GM18519 (cell line): ENCODE results near the gene KATNB1.
"Not testable (repeated sequence)": the region's sequence is repeated elsewhere in the genome, so short reads cannot be mapped to it uniquely, and the experiment has no call there.

Experiments
- ATAC-seq: cut with Tn5 transposase; IDR thresholded peaks from one replicate; pipeline ENCODE4 v1.9.1; 2021; ENCODE audit warnings: mild to moderate bottlenecking, moderate library complexity; ENCODE audit not compliant: unreplicated experiment, low FRiP score

KATNB1 gene

DNA sequence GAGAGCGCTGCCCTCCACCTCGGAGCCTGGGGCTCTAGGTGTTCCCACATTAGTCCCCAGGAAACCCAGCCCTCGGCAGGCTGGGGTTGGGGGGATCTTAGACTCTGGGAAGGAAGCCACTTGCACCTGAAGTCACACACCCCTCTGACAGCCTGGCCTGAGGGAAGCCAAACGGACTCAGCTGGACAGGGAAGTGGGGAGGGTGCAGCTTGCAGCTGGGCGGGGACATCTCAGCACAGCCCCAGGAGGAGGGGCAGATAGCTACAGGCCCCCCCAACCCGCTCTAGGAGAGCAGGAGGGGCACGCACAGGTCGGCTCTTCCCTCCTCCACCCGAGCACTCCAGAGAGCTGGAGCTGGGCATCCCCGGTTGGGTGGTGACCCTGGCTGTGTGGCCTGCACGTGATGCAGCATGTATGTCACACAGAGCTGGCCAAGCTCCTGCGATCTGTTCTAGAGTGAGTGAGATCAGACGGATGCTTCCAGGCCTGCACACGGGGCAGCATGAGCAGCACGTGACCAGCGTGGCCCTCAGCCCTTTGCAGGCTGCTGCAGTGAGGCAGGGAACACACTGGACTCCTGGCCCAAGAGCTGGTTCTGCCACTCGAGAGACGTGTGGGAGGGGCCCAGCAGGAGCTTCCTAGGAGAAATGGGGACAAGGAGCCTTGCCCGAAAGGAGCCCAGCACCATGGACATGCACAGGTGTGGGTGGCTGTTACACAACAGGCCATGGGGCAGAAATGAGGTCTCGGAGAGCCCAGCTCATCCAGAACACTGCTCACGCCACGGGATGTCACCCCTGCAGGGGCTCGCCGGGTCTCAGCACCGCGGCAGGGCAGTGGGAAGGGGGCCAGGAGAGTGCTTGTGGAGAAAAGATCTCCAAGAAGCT lies 51.3 kb downstream of the KATNB1 start:
- no peak for ATAC-seq

DNA sequence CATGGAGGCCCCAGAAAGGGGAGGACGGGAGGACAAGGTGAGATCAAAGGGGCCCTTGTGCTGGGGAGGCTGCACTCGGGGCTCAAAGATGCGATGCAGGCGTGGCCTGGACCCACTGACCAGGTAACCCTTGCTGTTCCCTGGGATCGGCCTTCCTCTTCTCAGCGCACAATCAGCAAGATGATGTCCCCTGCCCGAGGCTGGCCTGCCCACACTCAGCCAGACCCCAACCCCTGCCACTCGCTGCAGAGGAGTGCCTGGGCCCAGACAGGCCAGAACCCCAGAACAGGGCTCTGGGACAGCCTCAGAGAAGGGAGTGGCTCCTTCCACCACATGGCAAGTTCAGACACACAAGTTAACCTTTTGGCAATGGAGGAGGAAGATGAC lies 51.9 kb downstream of the KATNB1 start:
- ATAC-seq, result no peak

DNA sequence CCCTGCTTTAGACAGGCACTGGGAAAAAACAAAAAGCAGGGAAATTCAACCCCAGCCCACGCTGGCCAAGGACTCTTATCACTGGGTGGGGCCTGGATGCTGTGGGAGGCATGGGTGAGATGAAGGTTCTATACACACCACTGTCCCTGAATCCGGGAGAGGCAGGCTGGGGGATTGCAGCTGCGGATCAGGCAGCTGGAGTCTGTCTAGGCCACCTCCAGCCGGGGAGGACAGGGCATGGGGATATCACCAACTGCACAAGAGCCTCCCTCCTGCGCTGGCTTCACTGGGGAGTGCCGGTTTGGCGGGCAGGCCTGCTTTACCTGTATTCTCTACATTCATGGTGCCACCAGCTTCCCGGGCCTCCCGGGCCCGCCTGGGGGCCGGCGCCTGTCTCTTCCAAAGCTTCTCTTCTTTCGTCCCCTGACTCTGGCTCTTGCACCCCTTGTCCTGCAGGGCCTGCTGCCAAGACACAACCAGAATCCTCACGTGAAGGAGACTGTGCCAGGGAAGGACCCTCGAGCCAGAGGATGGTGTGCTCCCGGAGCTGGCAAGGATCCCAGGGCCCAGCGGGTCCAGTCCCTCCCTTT lies 52.8 kb downstream of the KATNB1 start:
- ATAC-seq, result no peak

DNA sequence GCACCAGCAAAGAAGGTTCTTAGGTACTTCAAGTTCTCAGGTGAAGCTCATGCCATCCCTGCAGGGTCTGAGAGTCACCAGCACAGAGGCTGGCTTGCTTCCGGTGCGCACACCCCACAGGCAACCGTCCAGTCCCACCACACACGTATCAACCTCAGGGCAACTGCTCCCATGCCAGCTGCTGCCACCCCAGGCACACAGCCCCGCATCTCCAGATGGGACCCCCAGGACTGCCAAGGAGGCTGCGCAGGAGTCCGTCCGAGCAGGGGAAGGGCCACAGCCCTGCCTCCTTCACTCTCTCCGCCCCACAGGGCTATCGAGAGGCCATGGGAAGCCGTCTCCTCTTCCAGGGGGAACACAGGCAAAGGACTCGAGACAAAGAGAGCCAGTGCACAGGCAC lies 53.4 kb downstream of the KATNB1 start:
- ATAC-seq, result no peak

DNA sequence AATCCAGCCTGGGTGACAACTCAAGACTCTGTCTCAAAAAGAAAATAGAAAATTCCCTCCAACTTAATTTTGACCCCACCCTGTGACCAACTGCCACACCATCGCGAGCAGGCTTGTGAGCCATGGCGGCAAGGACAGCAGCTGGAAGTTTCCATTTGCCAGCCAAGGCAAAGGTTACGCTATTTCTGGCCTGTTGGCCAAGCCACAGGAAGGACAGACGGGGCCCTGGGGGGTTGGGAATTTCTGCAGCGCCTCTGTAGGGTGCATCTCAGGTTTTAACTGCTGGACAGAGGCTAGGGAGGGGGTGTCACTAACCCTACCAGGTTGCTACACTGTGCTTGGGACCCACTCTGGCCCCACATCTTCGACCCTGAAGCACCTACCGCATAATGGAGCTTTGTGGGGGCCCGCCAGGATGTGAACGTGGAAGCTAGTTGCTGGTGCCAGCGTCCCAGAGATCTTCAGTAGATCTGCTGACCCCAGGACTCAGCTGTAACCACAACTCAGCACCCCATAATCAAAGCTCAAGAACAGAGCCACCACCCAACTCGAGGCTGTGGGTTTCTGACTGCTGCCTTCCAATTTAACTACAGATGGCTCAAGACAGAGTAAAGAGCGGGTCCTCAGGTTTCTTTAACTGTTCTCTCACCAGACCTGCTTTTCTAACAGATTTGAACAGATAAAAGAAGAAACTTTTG lies 55.8 kb downstream of the KATNB1 start:
- no peak for ATAC-seq

DNA sequence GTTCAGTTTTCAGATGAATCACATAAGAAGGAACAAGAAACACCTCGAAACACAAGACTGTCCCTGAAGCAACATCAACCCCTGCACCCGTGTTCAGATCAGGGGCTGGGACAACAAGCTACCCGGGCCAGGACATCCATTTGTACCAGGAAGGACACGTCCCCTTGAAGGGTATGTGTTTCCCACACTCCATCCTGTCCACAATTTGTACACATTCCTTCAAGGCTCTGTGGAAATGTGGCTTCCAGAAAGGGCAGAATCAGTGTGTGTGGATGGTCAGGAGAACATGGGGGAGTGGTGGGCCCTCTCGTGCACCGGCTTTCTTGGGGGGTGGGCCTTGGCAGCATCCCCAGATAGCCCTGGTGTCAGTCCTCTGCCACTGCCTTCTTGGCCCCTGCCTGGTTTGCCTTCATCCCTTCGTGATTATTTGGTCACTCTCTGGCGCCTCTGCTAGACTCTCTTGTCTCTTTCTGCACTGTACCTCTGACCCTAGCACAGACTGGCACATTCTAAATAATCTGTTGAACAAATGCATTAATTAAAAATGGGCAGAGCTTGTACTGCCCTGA lies 56.4 kb downstream of the KATNB1 start:
- ATAC-seq, result no peak

DNA sequence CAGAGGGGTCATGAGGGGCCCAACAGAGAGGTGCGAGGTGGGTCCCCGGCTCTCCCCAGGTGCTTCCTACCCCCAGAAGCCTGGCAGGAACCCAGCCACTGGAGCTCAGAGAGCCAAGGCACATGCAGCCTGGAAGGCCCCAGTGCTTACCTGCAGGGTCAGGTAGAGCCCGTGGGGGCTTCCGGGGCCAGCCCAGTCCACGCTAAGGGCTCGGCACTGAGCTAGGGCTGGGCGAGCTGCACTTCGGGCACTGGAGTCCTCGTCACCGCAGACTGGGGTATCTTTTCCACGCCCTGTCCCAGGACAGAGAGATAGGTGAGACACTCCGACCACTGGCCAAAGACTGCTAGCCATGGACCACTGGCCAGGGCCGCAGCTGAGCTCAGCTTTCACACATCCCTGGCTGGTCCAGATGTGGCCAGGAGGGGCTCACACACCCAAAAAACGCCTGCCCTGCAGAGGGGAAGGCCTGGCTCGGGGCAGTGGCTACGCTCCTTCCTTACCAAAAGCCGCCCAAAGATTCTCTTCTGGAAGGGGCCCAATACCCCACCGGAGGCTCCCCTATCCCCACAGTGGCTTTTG lies 59.4 kb downstream of the KATNB1 start:
- no peak for ATAC-seq

DNA sequence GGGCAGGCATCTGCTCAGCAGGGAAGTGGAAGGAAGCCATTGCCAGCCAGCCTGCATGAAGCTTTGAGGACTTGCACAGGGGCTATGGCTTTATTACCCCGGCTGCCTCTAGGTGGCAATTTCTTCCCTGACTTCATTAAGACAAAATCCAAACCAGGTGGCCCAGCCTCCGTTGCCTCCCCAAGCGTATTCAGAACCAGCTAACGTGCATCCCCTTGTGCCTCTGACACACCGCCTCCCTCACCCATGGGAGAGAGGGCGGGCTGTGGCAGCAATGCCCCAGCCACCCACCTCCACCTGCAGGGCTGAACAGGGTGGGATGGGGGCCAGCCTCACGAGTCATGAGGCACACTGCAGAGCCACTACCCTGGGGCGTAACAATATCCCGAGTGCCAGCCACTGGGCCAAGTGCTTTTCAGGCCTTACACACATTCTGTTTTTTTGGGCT lies 59.9 kb downstream of the KATNB1 start:
- no peak for ATAC-seq

DNA sequence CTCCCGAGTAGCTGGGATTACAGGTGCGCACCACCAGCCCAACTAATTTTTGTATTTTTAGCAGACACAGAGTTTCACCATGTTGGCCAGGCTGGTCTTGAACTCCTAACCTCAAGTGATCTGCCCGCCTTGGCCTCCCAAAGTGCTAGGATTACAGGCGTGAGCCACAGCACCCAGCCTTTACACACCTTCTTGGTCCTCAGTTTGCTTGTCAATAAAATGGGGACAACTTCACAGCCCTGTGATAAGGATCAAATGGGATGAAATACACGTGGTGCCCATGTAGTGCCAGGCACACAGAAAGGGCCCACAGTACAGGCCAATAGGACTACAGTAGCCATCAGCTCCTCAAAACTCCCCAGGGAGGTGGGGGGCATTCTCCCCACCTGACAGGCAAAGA lies 60.4 kb downstream of the KATNB1 start:
- ATAC-seq, result not testable (repeated sequence)

DNA sequence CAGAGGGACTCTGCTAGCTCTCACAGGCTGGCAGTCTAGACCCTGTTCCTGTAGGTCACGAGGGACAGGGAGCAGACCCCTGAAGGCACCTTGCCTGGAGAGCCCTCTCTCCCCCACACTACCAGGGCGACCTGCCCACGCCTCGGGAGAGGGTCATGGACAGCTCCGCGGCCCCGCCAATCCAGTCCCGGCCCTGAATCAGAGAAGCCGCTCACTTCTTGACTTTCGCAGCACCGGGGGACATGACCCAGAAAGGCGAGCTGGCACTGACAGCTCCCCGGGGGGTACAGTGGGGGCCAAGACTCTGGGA lies 61.6 kb downstream of the KATNB1 start:
- no peak for ATAC-seq

DNA sequence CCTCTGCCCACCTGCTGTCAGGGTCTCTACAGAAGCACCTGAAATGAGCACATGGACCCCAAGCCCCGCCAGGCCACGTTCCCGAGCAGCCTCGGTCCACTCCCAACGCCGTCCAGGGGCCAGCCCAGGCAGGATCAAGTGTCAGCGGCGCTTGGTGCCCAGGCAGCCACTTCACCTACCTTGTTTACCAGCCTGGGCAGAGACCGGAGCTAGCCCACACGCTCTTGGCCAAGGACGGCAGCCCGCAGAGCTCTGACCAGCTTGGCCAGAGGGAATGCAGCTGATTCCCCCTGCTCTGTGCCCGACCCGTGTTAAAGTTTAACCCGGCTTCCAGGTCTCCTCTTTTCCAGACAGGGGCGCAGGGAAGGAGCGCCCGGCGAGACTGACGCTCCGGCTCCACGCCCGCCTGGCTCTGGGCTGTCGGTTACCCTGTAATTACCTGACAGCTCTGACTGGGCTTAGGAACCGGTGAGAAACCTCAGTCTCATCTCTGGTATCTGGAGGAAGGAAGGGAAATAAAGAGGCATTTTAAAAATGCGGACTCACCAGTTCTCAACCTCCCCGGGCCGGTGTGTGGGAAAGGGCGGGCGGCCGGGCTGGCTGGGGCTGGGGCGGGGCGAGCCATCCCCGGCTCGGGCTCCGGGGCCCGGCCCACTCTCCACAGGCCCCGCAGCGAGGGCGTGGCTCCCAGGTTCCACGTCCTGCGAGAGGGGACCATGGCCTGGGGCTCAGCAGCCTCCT lies 62.1 kb downstream of the KATNB1 start:
- no peak for ATAC-seq

DNA sequence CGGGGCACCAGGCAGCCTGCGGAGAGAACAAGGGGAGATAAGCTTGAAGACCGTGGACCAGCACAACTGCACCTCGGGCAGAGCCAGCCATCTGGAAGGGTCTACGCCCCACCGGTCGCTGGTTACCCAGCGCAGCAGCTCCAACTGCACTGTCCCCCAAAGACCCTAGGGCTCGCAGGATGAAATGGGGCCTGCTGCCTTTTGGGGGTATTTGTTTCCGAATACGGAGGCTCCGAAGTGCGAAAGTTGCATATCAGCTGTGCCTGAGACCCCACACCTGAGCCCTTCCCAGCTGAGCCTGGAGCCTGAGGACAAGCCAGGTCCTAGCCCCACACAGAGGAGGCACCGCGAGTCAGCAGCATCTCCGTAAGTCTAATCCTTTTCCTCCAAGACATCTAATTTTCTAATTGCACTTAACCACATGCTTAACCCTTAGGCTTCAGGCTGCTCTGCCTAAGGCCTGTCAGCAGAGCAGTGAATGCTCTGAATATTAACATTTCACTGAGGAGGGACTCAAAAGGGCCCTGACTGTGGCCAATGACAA lies 62.8 kb downstream of the KATNB1 start:
- no peak for ATAC-seq

DNA sequence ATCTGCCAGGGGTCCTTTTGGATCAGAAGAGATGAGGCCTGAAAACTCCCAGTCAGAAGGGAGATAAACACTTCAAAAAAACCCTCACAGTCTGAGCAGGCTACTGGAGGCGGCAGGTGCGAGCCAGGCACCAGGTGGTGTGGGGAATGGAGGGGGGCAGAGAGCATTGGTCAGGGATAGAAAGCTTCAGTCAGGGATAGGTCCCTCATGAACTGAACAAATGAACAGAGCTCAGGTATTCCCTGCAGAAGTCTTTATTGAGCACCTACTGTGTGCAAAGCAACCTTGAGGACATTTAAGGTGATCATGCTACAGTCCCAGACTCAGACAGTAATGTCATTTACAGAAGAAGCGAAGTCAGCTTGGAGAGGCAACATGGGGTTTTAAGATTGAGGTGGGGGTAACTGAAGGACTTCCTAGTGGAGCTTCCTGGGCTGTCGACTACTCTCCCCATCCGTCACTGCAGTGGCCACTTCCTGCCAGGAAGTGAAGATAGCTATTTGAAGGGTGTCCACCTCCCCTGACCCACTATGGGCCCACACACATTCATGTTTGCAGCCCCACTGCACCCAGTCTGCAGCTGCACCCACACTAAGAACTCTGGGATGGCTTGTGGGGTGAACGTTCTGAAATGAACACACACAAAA lies 63.5 kb downstream of the KATNB1 start:
- ATAC-seq, result no peak

DNA sequence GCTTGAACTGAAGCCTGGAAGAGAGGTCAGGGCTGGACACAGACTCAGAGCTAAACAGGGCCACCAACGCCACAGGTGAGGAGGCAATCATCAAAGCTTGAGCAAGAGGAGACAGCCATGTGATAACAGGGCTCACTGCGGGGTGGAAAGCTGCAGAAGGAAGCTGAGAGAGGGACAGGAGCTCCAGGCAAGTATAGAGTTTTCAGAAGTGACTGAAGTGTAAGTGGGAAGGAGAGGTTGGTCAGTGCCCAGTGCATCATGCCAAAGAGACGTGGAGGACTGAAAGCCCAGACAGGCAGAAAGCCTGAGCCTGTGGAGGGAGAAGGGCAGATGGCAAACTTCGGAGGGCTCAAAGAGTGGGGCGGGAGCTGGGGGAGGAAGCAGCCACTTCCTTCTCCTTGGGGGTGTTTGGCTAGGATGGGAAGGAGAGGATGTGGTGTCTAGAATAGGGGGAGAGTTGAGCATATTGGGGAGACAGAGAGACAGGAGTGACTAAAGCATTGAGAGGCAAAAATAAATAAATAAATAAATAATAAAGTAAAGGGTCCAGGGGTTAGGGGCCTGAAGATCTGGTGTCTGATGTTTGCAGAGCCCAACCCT lies 64.1 kb downstream of the KATNB1 start:
- ATAC-seq, result no peak

DNA sequence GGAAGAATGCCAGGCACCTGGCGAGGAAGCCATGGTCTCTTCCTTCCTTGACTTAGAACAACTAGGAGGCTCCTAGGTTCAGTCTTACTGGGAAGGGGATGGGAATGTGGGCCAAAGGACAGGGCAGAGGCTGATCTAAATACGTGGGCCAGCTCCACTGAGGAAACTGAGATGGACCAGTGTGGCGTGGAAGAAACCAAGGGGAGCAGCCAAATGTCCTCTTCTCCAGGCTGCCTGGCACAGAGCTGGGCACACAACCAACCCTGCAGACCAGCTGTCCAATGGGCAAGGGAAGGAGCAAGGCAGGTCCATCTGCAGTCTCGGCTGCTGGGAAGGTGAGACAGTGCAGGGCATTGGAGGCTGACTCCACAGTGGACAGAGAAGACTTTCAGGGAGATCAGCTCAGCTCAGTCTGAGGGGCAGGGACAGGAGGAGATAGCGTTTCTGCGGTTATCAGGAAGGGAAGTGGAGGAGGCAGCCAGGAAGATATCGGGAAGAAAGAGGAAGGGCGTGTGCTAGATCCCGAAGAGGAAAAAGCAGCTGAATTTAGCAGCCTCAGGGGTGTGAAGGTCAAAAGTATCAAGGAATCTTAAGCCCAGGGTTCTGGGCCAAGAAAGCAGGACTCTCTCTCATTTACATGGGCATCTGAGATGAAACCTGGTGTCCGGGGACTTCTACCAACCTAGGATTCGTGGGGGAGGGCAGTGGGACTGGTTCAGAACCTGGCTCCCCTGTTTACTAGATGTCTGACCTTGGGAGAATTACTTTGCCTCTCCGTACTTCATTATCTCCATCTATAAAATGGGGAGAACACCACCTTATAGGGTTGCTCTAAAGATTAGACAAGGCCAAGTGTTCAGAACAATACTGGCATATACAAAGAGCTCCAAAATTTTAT lies 64.9 kb downstream of the KATNB1 start:
- ATAC-seq, result no peak

DNA sequence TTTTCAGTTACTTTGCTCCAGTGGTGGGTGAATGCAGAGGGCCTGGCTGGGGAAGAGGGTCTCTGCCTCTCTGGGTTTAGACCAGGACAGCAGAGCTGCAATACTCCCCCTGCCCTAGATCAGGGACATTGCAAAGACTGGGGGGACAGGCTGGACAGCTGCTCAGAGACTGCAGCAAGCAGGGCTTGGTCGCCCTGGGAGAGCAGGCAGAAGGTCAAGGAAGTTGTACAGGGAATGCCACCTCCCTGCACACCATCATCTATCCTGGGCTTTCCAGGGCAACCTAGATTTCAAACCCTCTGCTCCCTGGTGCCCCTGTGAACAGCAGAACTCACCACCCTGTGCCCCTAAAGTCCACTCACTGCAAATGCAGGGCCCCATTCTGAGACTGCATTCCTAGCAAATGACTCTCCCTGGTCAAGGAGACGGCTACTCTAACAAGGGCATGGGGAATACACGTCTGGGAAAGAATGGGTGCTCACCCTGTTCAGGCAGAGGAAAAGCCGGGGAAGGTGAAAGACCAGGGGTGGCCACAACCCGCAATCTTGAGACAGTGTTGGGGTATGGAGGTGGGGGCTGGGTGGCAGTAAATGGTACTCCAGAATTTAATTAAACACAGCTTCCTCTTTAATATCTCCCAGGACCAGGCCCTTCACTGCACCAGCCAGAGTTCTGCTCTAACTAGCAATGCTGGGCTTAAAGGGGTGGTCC lies 65.7 kb downstream of the KATNB1 start:
- ATAC-seq, result no peak

DNA sequence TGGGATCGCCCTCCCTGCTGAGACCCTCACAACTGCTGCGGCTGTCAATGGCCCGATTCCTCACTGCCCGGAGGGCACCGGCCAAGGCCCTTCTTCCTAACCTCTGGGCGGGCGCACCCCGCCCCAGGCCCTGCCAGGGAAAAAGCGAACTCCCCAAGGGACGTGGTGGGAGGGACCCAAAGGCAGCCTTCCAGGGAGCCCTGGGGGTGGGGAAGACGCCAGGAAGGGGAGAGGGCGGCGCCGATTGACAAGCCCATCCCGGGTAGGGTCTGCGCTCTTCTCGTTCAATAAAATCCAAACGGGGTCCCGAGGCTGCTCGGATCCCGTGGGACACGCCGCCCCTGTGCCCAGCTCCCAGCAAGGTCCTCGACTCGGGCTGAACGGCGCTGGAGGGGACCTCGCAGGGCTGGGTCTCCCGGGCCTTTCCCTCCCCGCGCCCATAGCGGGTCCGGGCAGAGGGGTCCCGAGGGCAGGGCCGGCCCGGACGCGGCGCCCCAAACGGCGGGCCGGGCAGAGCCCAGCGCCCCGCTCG lies 66.3 kb downstream of the KATNB1 start:
- ATAC-seq, result no peak
